CD4-positive, alpha-beta T cell (primary cell): Measurements from ENCODE around the gene PRR5L. TPM values are rescaled to one million over a fixed set of nuclear protein-coding genes. Genes with fewer than 3 reads are reported as not detected.

Experiments used
- ATAC-seq: fragments of 200-7000 bp; cut with Tn5 transposase; one replicate; pipeline ENCODE4 v1.10.0; 2022; ENCODE audit warnings: mild to moderate bottlenecking; ENCODE audit not compliant: poor library complexity
- CTCF ChIA-PET: fragments of 350-600 bp; sonication (Branson Sonifier 250); formaldehyde crosslinking; loops from one replicate; lab custom pipeline; 2021; ENCODE audit warnings: antibody characterized with exemption, inconsistent platforms; lab: Charles Lee
- POLR2A ChIA-PET: fragments of 350-600 bp; sonication (Branson Sonifier 250); formaldehyde crosslinking; loops from one replicate; lab custom pipeline; 2021; ENCODE audit warnings: antibody characterized with exemption, inconsistent platforms; lab: Charles Lee
- DNase-seq, 14 experiments: peaks; one replicate each; pipeline ENCODE4 v3.0.0-alpha.2; 2013 to 2020; ENCODE audit warnings: mixed read lengths in 2 of 14
- H3K27ac ChIP-seq, 2 donors: one replicate each; pipeline versions ENCODE4 v1.5.1 to v1.7.0; 2013; ENCODE audit warnings: low read length in 2 of 2, low read depth in 1 of 2, mild to moderate bottlenecking in 1 of 2
- H3K27me3 ChIP-seq, 2 experiments: 1 replicate in 1 of 2; 2 replicates in 1 of 2; pipeline versions ENCODE4 v1.6.1 to v1.7.0; 2013; ENCODE audit warnings: low read length in 2 of 2, control low read depth in 1 of 2, mild to moderate bottlenecking in 1 of 2, moderate library complexity in 1 of 2; ENCODE audit not compliant: insufficient read depth in 2 of 2, control insufficient read depth in 1 of 2
- H3K36me3 ChIP-seq: one replicate; pipeline ENCODE4 v1.6.1; 2013; ENCODE audit warnings: low read length, control low read depth; ENCODE audit not compliant: insufficient read depth
- H3K4me1 ChIP-seq: one replicate; pipeline ENCODE4 v1.6.1; 2013; ENCODE audit warnings: low read length, control low read depth; ENCODE audit not compliant: insufficient read depth
- H3K4me3 ChIP-seq: one replicate; pipeline ENCODE4 v1.5.1; 2013; ENCODE audit warnings: mild to moderate bottlenecking, low read length, moderate library complexity
- H3K9me3 ChIP-seq, 2 experiments: 1 replicate in 1 of 2; 2 replicates in 1 of 2; pipeline versions ENCODE4 v1.6.1 to v1.7.0; 2013; ENCODE audit warnings: low read length in 2 of 2, mild to moderate bottlenecking in 2 of 2, control low read depth in 1 of 2, moderate library complexity in 1 of 2; ENCODE audit not compliant: control insufficient read depth in 1 of 2, insufficient read depth in 1 of 2
- H3K27ac Mint-ChIP-seq: one replicate; pipeline ENCODE4 v1.8.0; 2020; ENCODE audit warnings: mixed read lengths
- H3K27me3 Mint-ChIP-seq: one replicate; pipeline ENCODE4 v1.8.0; 2021; ENCODE audit warnings: mixed read lengths
- H3K36me3 Mint-ChIP-seq: one replicate; pipeline ENCODE4 v1.8.0; 2021; ENCODE audit warnings: low read depth, mixed read lengths
- H3K4me1 Mint-ChIP-seq: one replicate; pipeline ENCODE4 v1.8.0; 2021; ENCODE audit warnings: low read depth, mixed read lengths
- H3K4me3 Mint-ChIP-seq: one replicate; pipeline ENCODE4 v1.8.0; 2020; ENCODE audit warnings: mild to moderate bottlenecking, mixed read lengths
- H3K9me3 Mint-ChIP-seq: one replicate; pipeline ENCODE4 v1.8.0; 2020; ENCODE audit warnings: mixed read lengths
- CTCF ChIP-seq: fragments of 200-600 bp; IDR thresholded peaks from one replicate; pipeline ENCODE4 v1.8.0; 2022; ENCODE audit warnings: antibody characterized with exemption, mild to moderate bottlenecking
- intact Hi-C, 2 experiments: fragments of 100-400 bp; cut with DNase I in 1 of 2; cut with micrococcal nuclease in 1 of 2; formaldehyde crosslinking; loops; one replicate each; pipeline versions ENCODE4 v1.15.1 to v1.9.0; 2023 to 2025; cut with DNase I, micrococcal nuclease
- total RNA-seq, 174 experiments: library from RNA in 2 of 174; stranded (reverse) in 2 of 174; gene quantifications; one replicate each; pipeline ENCODE4 v1.2.3 and lab custom pipeline; 2021 to 2026

Gene PRR5L
- total RNA-seq, 2 experiments from 2014 or later: 5.4 to 7.6 TPM

- H3K27me3 Mint-ChIP-seq: no peaks in the 10 kb centered on the region
- CTCF ChIA-PET: no interaction called here
- H3K4me1 Mint-ChIP-seq: no peaks in the 10 kb centered on the region
- ATAC-seq: no peak
- H3K36me3 Mint-ChIP-seq: peaks cover 63% of the 10 kb centered on the region
- POLR2A ChIA-PET: no interaction called here
- peaks cover 3% of the 10 kb centered on the region for H3K9me3 Mint-ChIP-seq
- Histone ChIP-seq H3K27me3 (no peaks in the 10 kb centered on the region), H3K4me1 (peaks cover 2% of the 10 kb centered on the region), H3K9me3 (peaks cover 0 to 9% of the 10 kb centered on the region in 2 experiments), H3K27ac (no peak overlapping the region), H3K36me3 (peaks cover 40% of the 10 kb centered on the region), H3K4me3 (no peak overlapping the region)
- TF ChIP-seq CTCF: no peak
- H3K4me3 Mint-ChIP-seq: no peak overlapping the region
- no peak overlapping the region for H3K27ac Mint-ChIP-seq
- intact Hi-C loops: no loop called here
- no peak for DNase-seq
These were observed 25.4 kb upstream of the PRR5L start for GRCh38 chr11:36270701-36271100.

- Mint-ChIP-seq H3K27ac (no peak overlapping the region), H3K36me3 (peaks cover 74% of the 10 kb centered on the region), H3K9me3 (peaks cover 3% of the 10 kb centered on the region), H3K4me1 (no peaks in the 10 kb centered on the region), H3K27me3 (no peaks in the 10 kb centered on the region), H3K4me3 (no peak overlapping the region)
- Histone ChIP-seq H3K4me1 (no peaks in the 10 kb centered on the region), H3K27ac (no peak overlapping the region), H3K4me3 (no peak overlapping the region), H3K27me3 (no peaks in the 10 kb centered on the region), H3K36me3 (peaks cover 48% of the 10 kb centered on the region), H3K9me3 (peaks cover 0 to 9% of the 10 kb centered on the region in 2 experiments)
- CTCF ChIA-PET: no interaction called here
- intact Hi-C loops: no loop called here
- no peak for TF ChIP-seq CTCF
- no peak for ATAC-seq
- POLR2A ChIA-PET: no interaction called here
- no peak for DNase-seq
These were observed 24.2 kb upstream of the PRR5L start for GRCh38 chr11:36271794-36272407.

GRCh38 chr11:36273110-36273509 is 23.0 kb upstream of the PRR5L start:
- peaks cover 59% of the 10 kb centered on the region for H3K36me3 ChIP-seq

More at GRCh38 chr11:36273110-36273509, 23.0 kb upstream of the PRR5L start:
- intact Hi-C loops: no loop called here
- CTCF ChIA-PET: no interaction called here
- no peaks in the 10 kb centered on the region for H3K27me3 Mint-ChIP-seq
- Histone ChIP-seq H3K4me3 (no peak overlapping the region), H3K27me3 (no peaks in the 10 kb centered on the region), H3K27ac (no peak overlapping the region), H3K4me1 (no peaks in the 10 kb centered on the region), H3K9me3 (peaks cover 0 to 9% of the 10 kb centered on the region in 2 experiments)
- no peaks in the 10 kb centered on the region for H3K4me1 Mint-ChIP-seq
- TF ChIP-seq CTCF: no peak
- H3K4me3 Mint-ChIP-seq: no peak overlapping the region
- POLR2A ChIA-PET: no interaction called here
- peaks cover 3% of the 10 kb centered on the region for H3K9me3 Mint-ChIP-seq
- DNase-seq (no peak), ATAC-seq (no peak)
- H3K27ac Mint-ChIP-seq: no peak overlapping the region
- H3K36me3 Mint-ChIP-seq: peaks cover 85% of the 10 kb centered on the region
